ENCODE data around the gene ZNF362.

DNA sequence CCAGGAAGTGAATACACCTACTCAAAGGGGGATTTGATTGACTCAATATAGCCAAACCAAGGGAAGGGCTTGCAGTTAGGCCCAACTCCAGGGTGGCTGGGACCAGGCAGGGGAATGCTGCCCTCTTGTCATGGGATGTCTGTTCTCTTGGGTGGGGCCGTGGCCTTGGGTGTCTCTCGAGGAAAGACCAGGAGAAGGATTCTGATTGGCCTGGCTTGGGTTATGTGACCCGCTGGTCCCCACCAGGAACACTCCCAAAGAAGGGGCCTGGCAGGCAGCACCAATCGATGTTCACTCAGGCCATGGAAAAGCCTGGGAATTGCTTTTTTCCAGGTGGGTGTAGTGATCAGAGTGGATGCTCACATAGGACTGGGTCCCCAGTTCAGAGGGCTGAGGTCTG lies 10.1 kb upstream of the ZNF362 start:
- no peak for TF ChIP-seq CTCF (IDR thresholded peaks at IDR 0.05)
- TF ChIP-seq POLR2A (IDR thresholded peaks at IDR 0.05) = no peak
- TF ChIP-seq POLR2AphosphoS5 (IDR thresholded peaks at IDR 0.05; ENCODE audit: insufficient read depth in 1 of 2, low read depth in 1 of 2) = no peak
